ENCODE data around the gene PHRF1. TPM values are rescaled to one million over a fixed set of nuclear protein-coding genes. Genes with fewer than 3 reads are reported as not detected.

Gene PHRF1
- total and polyA plus RNA-seq, 2 donors, result 17.0 to 23.7 TPM

- Histone ChIP-seq H3K27me3 (ENCODE audit: control insufficient read depth in 2 of 2, insufficient read depth in 1 of 2, low read length in 1 of 2) (no peaks in the 10 kb centered on the region), H3K9me3 (ENCODE audit: control insufficient read depth in 2 of 2, insufficient read depth in 1 of 2, low read length in 1 of 2) (peaks cover 0 to 3% of the 10 kb centered on the region in 2 donors), H3K27ac (ENCODE audit: low read depth in 1 of 2, low read length in 1 of 2) (no peak overlapping the region), H3K4me1 (ENCODE audit: control insufficient read depth in 2 of 2, insufficient read depth in 2 of 2, low read length in 2 of 2) (no peaks in the 10 kb centered on the region), H3K4me3 (ENCODE audit: low read length in 2 of 2) (no peak overlapping the region), H3K36me3 (ENCODE audit: control insufficient read depth in 2 of 2, insufficient read depth in 2 of 2, low read length in 1 of 2) (peaks cover 38 to 65% of the 10 kb centered on the region in 2 donors)
- DNase-seq (ENCODE audit: low read depth in 6 of 9, low spot score in 9 of 9), result no peak
- WGBS, result 94% methylated on average over 7 of the region's 7 CpGs
Observed at GRCh38 chr11:656866-657265, 80.6 kb downstream of the PHRF1 start.

DNA sequence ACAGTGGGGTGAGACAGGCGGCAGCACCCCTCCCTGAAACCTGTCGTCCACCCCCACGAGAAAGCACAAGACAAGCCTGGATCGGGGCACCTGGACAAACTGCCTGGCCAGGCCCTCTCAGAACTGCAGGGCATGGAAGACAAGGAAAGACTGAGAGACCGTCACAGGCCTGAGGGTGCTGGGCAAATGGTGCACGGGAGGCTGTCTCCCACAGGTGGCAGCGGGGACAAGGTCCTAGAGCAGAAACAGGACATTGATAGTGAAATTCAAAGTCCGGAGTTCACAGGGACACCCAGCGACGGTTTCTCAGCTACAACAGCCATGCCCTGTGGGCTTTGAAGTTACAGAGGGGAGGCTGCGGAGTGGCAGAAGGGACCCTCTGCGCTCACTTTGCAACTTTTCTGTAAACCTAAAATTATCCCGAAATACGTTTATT, 81.4 kb downstream of the PHRF1 start:
- Histone ChIP-seq H3K27me3 (ENCODE audit: control insufficient read depth in 2 of 2, insufficient read depth in 1 of 2, low read length in 1 of 2) (no peaks in the 10 kb centered on the region), H3K27ac (ENCODE audit: low read depth in 1 of 2, low read length in 1 of 2) (no peak overlapping the region), H3K9me3 (ENCODE audit: control insufficient read depth in 2 of 2, insufficient read depth in 1 of 2, low read length in 1 of 2) (peaks cover 0 to 3% of the 10 kb centered on the region in 2 donors), H3K36me3 (ENCODE audit: control insufficient read depth in 2 of 2, insufficient read depth in 2 of 2, low read length in 1 of 2) (peaks cover 39 to 65% of the 10 kb centered on the region in 2 donors), H3K4me3 (ENCODE audit: low read length in 2 of 2) (no peak overlapping the region), H3K4me1 (ENCODE audit: control insufficient read depth in 2 of 2, insufficient read depth in 2 of 2, low read length in 2 of 2) (no peaks in the 10 kb centered on the region)
- WGBS, result 95% methylated on average over 14 of the region's 14 CpGs
- no peak for DNase-seq (ENCODE audit: low read depth in 6 of 9, low spot score in 9 of 9)

DNA sequence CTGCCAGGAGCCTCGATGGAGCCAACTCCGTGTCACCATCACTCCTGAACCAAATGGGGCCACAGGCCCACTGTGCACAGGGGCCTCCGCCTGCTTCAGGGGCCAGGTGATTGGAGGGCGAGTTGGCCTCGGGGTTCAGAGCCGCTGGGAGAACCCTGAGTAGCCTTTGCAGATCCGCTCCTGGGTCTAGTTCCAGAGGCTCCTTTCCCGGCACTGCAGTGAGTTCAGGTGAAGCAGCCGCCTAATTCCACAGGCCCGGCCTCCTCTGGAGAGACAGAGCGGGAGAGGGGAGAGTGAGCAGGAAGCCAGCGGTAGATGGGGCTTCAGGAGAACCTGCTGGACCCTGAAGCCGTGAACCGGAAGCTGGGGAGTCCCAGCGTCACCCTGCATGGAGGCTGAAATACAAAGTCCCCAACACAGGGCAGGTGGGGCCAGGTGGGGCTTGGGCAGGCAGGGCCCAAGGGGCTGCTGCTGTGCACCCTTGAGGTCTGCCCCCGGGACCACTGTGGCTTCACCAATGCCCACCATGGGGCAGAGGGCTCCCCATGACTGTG, 83.3 kb downstream of the PHRF1 start:
- 94% methylated on average over 16 of the region's 16 CpGs for WGBS
- peaks cover 0 to 3% of the 10 kb centered on the region in 2 donors for H3K9me3 ChIP-seq (ENCODE audit: control insufficient read depth in 2 of 2, insufficient read depth in 1 of 2, low read length in 1 of 2)
- H3K27me3 ChIP-seq (ENCODE audit: control insufficient read depth in 2 of 2, insufficient read depth in 1 of 2, low read length in 1 of 2), result no peaks in the 10 kb centered on the region
- peaks cover 45 to 58% of the 10 kb centered on the region in 2 donors for H3K36me3 ChIP-seq (ENCODE audit: control insufficient read depth in 2 of 2, insufficient read depth in 2 of 2, low read length in 1 of 2)
- no peaks in the 10 kb centered on the region for H3K4me1 ChIP-seq (ENCODE audit: control insufficient read depth in 2 of 2, insufficient read depth in 2 of 2, low read length in 2 of 2)
- no peak overlapping the region for H3K4me3 ChIP-seq (ENCODE audit: low read length in 2 of 2)
- DNase-seq (ENCODE audit: low read depth in 6 of 9, low spot score in 9 of 9), result no peak
- H3K27ac ChIP-seq (ENCODE audit: low read depth in 1 of 2, low read length in 1 of 2), result no peak overlapping the region

GRCh38 chr11:660281-660680, 84.0 kb downstream of the PHRF1 start:
- Histone ChIP-seq H3K4me1 (ENCODE audit: control insufficient read depth in 2 of 2, insufficient read depth in 2 of 2, low read length in 2 of 2) (no peaks in the 10 kb centered on the region), H3K36me3 (ENCODE audit: control insufficient read depth in 2 of 2, insufficient read depth in 2 of 2, low read length in 1 of 2) (peaks cover 46 to 51% of the 10 kb centered on the region in 2 donors), H3K27ac (ENCODE audit: low read depth in 1 of 2, low read length in 1 of 2) (no peak overlapping the region), H3K9me3 (ENCODE audit: control insufficient read depth in 2 of 2, insufficient read depth in 1 of 2, low read length in 1 of 2) (peaks cover 0 to 3% of the 10 kb centered on the region in 2 donors), H3K27me3 (ENCODE audit: control insufficient read depth in 2 of 2, insufficient read depth in 1 of 2, low read length in 1 of 2) (no peaks in the 10 kb centered on the region), H3K4me3 (ENCODE audit: low read length in 2 of 2) (no peak overlapping the region)
- DNase-seq (ENCODE audit: low read depth in 6 of 9, low spot score in 9 of 9), result no peak
- 95% methylated on average over 19 of the region's 19 CpGs for WGBS

GRCh38 chr11:660681-661444, 84.6 kb downstream of the PHRF1 start:
- 94% methylated on average over 19 of the region's 19 CpGs for WGBS

More at GRCh38 chr11:660681-661444, 84.6 kb downstream of the PHRF1 start:
- H3K27me3 ChIP-seq (ENCODE audit: control insufficient read depth in 2 of 2, insufficient read depth in 1 of 2, low read length in 1 of 2), result no peaks in the 10 kb centered on the region
- H3K4me1 ChIP-seq (ENCODE audit: control insufficient read depth in 2 of 2, insufficient read depth in 2 of 2, low read length in 2 of 2), result no peaks in the 10 kb centered on the region
- H3K27ac ChIP-seq (ENCODE audit: low read depth in 1 of 2, low read length in 1 of 2), result no peak overlapping the region
- H3K36me3 ChIP-seq (ENCODE audit: control insufficient read depth in 2 of 2, insufficient read depth in 2 of 2, low read length in 1 of 2), result peaks cover 52 to 55% of the 10 kb centered on the region in 2 donors
- H3K4me3 ChIP-seq (ENCODE audit: low read length in 2 of 2), result no peak overlapping the region
- DNase-seq (ENCODE audit: low read depth in 6 of 9, low spot score in 9 of 9), result no peak
- H3K9me3 ChIP-seq (ENCODE audit: control insufficient read depth in 2 of 2, insufficient read depth in 1 of 2, low read length in 1 of 2), result peaks cover 0 to 3% of the 10 kb centered on the region in 2 donors

Other genes with a start within 250 kb of the PHRF1 start
- gene B4GALNT4, start 207.0 kb upstream of the PHRF1 start, total RNA-seq, result 3.5 TPM
- 6.1 TPM for gene B4GALNT4, start 207.0 kb upstream of the PHRF1 start, polyA plus RNA-seq
- gene PKP3, start 182.3 kb upstream of the PHRF1 start, total RNA-seq, result 7.7 TPM
- 26.5 TPM for gene PKP3, start 182.3 kb upstream of the PHRF1 start, polyA plus RNA-seq
- 39.4 TPM for gene SIGIRR, start 161.5 kb upstream of the PHRF1 start, total RNA-seq
- gene SIGIRR, start 161.5 kb upstream of the PHRF1 start, polyA plus RNA-seq, result 153 TPM
- 26.3 TPM for gene ANO9, start 134.5 kb upstream of the PHRF1 start, total RNA-seq
- gene ANO9, start 134.5 kb upstream of the PHRF1 start, polyA plus RNA-seq, result 114 TPM
- gene PTDSS2, start 126.2 kb upstream of the PHRF1 start, total RNA-seq, result 12.1 TPM
- gene PTDSS2, start 126.2 kb upstream of the PHRF1 start, polyA plus RNA-seq, result 24.1 TPM
- gene RNH1, start 69.2 kb upstream of the PHRF1 start, total RNA-seq, result 79.2 TPM
- 114 TPM for gene RNH1, start 69.2 kb upstream of the PHRF1 start, polyA plus RNA-seq
- gene HRAS, start 40.9 kb upstream of the PHRF1 start, total RNA-seq, result 44.1 TPM
- gene HRAS, start 40.9 kb upstream of the PHRF1 start, polyA plus RNA-seq, result 145 TPM
- 0.47 TPM for gene LRRC56, start 38.9 kb upstream of the PHRF1 start, total RNA-seq
- 2.4 TPM for gene LRRC56, start 38.9 kb upstream of the PHRF1 start, polyA plus RNA-seq
- 1.1 TPM for gene LMNTD2, start 15.7 kb upstream of the PHRF1 start, total RNA-seq
- 5.8 TPM for gene LMNTD2, start 15.7 kb upstream of the PHRF1 start, polyA plus RNA-seq
- gene RASSF7, start 15.5 kb upstream of the PHRF1 start, total RNA-seq, result 22.5 TPM
- gene RASSF7, start 15.5 kb upstream of the PHRF1 start, polyA plus RNA-seq, result 51.2 TPM
- gene IRF7, start 39.5 kb downstream of the PHRF1 start, total RNA-seq, result 44.5 TPM
- gene IRF7, start 39.5 kb downstream of the PHRF1 start, polyA plus RNA-seq, result 102 TPM
- gene CDHR5, start 48.5 kb downstream of the PHRF1 start, total RNA-seq, result not detected
- gene CDHR5, start 48.5 kb downstream of the PHRF1 start, polyA plus RNA-seq, result 0.05 TPM
- 0.19 TPM for gene SCT, start 50.7 kb downstream of the PHRF1 start, total RNA-seq
- 0.25 TPM for gene SCT, start 50.7 kb downstream of the PHRF1 start, polyA plus RNA-seq
- gene DRD4, start 60.8 kb downstream of the PHRF1 start, total RNA-seq, result 0.09 TPM
- gene DRD4, start 60.8 kb downstream of the PHRF1 start, polyA plus RNA-seq, result 0.82 TPM
- gene DEAF1, start 118.8 kb downstream of the PHRF1 start, total RNA-seq, result 20.7 TPM
- 27.2 TPM for gene DEAF1, start 118.8 kb downstream of the PHRF1 start, polyA plus RNA-seq
- gene TMEM80, start 119.3 kb downstream of the PHRF1 start, total RNA-seq, result 17.7 TPM
- 31.1 TPM for gene TMEM80, start 119.3 kb downstream of the PHRF1 start, polyA plus RNA-seq
- 3.9 TPM for gene EPS8L2, start 129.8 kb downstream of the PHRF1 start, total RNA-seq
- 28.8 TPM for gene EPS8L2, start 129.8 kb downstream of the PHRF1 start, polyA plus RNA-seq
- gene TALDO1, start 171.0 kb downstream of the PHRF1 start, total RNA-seq, result 141 TPM
- gene TALDO1, start 171.0 kb downstream of the PHRF1 start, polyA plus RNA-seq, result 115 TPM
- gene GATD1, start 201.0 kb downstream of the PHRF1 start, total RNA-seq, result 13.0 TPM
- gene GATD1, start 201.0 kb downstream of the PHRF1 start, polyA plus RNA-seq, result 31.2 TPM
- 0.19 TPM for gene CEND1, start 213.6 kb downstream of the PHRF1 start, total RNA-seq
- gene CEND1, start 213.6 kb downstream of the PHRF1 start, polyA plus RNA-seq, result 0.25 TPM
- gene SLC25A22, start 221.8 kb downstream of the PHRF1 start, total RNA-seq, result 5.7 TPM
- 11.8 TPM for gene SLC25A22, start 221.8 kb downstream of the PHRF1 start, polyA plus RNA-seq
- 6.6 TPM for gene PIDD1, start 228.8 kb downstream of the PHRF1 start, total RNA-seq
- gene PIDD1, start 228.8 kb downstream of the PHRF1 start, polyA plus RNA-seq, result 46.0 TPM
- 1,873 TPM for gene RPLP2, start 233.5 kb downstream of the PHRF1 start, total RNA-seq
- 2,667 TPM for gene RPLP2, start 233.5 kb downstream of the PHRF1 start, polyA plus RNA-seq
- 10.5 TPM for gene PNPLA2, start 242.4 kb downstream of the PHRF1 start, total RNA-seq
- 83.6 TPM for gene PNPLA2, start 242.4 kb downstream of the PHRF1 start, polyA plus RNA-seq

All from thymus (tissue), 11 donors.